Endothelial cell of umbilical vein (primary cell): ENCODE data around the gene TOP2B. TPM values are rescaled to one million over a fixed set of nuclear protein-coding genes. Genes with fewer than 3 reads are reported as not detected.

ENCODE experiments used
- BruUV-seq: library from RNA; stranded (reverse); fragments of 400-500 nt; replicated peaks from 2 replicates; lab custom pipeline; 2021; lab: Mats Ljungman, UMichigan
- CTCF ChIA-PET: fragments of 300-600, 350-600 bp; sonication (Branson Sonifier 250); formaldehyde crosslinking; loops from one replicate; lab custom pipeline; 2021; ENCODE audit warnings: antibody characterized with exemption, inconsistent platforms; lab: Charles Lee
- POLR2A ChIA-PET: fragments of 300-600, 350-600 bp; sonication (Branson Sonifier 250); formaldehyde crosslinking; loops from one replicate; lab custom pipeline; 2021; ENCODE audit warnings: antibody characterized with exemption, inconsistent platforms; lab: Charles Lee
- DNase-seq: peaks from one replicate; pipeline ENCODE4 v3.0.0-alpha.2; 2011; ENCODE audit warnings: low read depth, low spot score
- FAIRE-seq: peaks from 2 replicates; lab custom pipeline; 2011; peaks lifted over from hg19 to GRCh38; lab: Jason Lieb, UNC
- H2AFZ ChIP-seq: 2 replicates; pipeline ENCODE4 v1.6.0; 2012; ENCODE audit warnings: low read depth, low read length, control low read depth, inconsistent platforms
- H3K27ac ChIP-seq: 2 replicates; pipeline ENCODE4 v1.5.1; 2011; ENCODE audit warnings: low read depth, mild to moderate bottlenecking, control low read depth, low read length, moderate library complexity; ENCODE audit not compliant: insufficient read depth
- H3K27me3 ChIP-seq, 2 experiments: 2 replicates each; pipeline versions ENCODE4 v1.6.0 to v1.6.1; 2011; ENCODE audit warnings: low read length in 2 of 2, mixed read lengths in 1 of 2; ENCODE audit not compliant: control insufficient read depth in 2 of 2, insufficient read depth in 2 of 2
- H3K36me3 ChIP-seq, 2 experiments: 2 replicates in 1 of 2; 3 replicates in 1 of 2; pipeline ENCODE4 v1.5.1; 2011; ENCODE audit warnings: low read length in 2 of 2, mild to moderate bottlenecking in 1 of 2, moderate library complexity in 1 of 2; ENCODE audit not compliant: control insufficient read depth in 2 of 2, insufficient read depth in 2 of 2; ENCODE audit errors: extremely low read depth in 1 of 2
- H3K4me1 ChIP-seq: 3 replicates; pipeline ENCODE4 v1.5.1; 2011; ENCODE audit warnings: mild to moderate bottlenecking, low read length; ENCODE audit not compliant: control insufficient read depth, insufficient read depth; ENCODE audit errors: extremely low read depth
- H3K4me2 ChIP-seq: 2 replicates; pipeline ENCODE4 v1.6.1; 2011; ENCODE audit warnings: low read length, control low read depth, mixed read lengths; ENCODE audit not compliant: insufficient read depth
- H3K4me3 ChIP-seq, 3 experiments: fragments of 200-600 bp in 1 of 3; sonication (generic), shearing (Covaris generic) in 1 of 3; replicated peaks in 1 of 3; 2 replicates each; pipeline ENCODE4 v1.5.1; 2011 to 2016; ENCODE audit warnings: control low read depth in 3 of 3, low read length in 3 of 3, mild to moderate bottlenecking in 2 of 3, inconsistent platforms in 1 of 3, low read depth in 1 of 3, moderate library complexity in 1 of 3; ENCODE audit not compliant: insufficient read depth in 1 of 3
- H3K79me2 ChIP-seq: 2 replicates; pipeline ENCODE4 v1.6.0; 2012; ENCODE audit warnings: low read length, inconsistent platforms; ENCODE audit not compliant: control insufficient read depth, insufficient read depth
- H3K9ac ChIP-seq: replicated peaks from 2 replicates; pipeline ENCODE3; 2011; ENCODE audit warnings: low read length, control low read depth; ENCODE audit not compliant: insufficient read depth; ENCODE audit errors: extremely low read depth
- H3K9me1 ChIP-seq: replicated peaks from 3 replicates; pipeline ENCODE4 v1.6.0; 2011; ENCODE audit warnings: mild to moderate bottlenecking, low read length; ENCODE audit not compliant: control insufficient read depth, insufficient read depth; ENCODE audit errors: extremely low read depth
- H3K9me3 ChIP-seq: replicated peaks from 2 replicates; pipeline ENCODE4 v1.5.1; 2012; ENCODE audit warnings: low read length, inconsistent platforms; ENCODE audit not compliant: control insufficient read depth, insufficient read depth
- H4K20me1 ChIP-seq: replicated peaks from 2 replicates; pipeline ENCODE3; 2011; ENCODE audit warnings: mild to moderate bottlenecking, low read length; ENCODE audit not compliant: control insufficient read depth, insufficient read depth; ENCODE audit errors: extremely low read depth
- EZH2 ChIP-seq: IDR thresholded peaks from 2 replicates; pipeline ENCODE4 v1.6.1; 2012; ENCODE audit warnings: borderline replicate concordance, low read depth, mild to moderate bottlenecking, moderate library complexity, low read length, inconsistent platforms; ENCODE audit not compliant: severe bottlenecking
- FOS ChIP-seq: IDR thresholded peaks from 2 replicates; pipeline ENCODE4 v1.6.1; 2011; ENCODE audit warnings: mild to moderate bottlenecking, low read length, moderate library complexity, borderline replicate concordance; ENCODE audit not compliant: insufficient read depth
- GATA2 ChIP-seq: IDR thresholded peaks from 2 replicates; pipeline ENCODE4 v1.7.0; 2011; ENCODE audit warnings: low read depth, mild to moderate bottlenecking, moderate library complexity, mixed read lengths, low read length; ENCODE audit not compliant: insufficient read length, insufficient read depth
- JUN ChIP-seq: IDR thresholded peaks from 2 replicates; pipeline ENCODE4 v1.6.1; 2011; ENCODE audit warnings: borderline replicate concordance, low read depth; ENCODE audit not compliant: insufficient read length, insufficient read depth
- MYC ChIP-seq: IDR thresholded peaks from one replicate; pipeline ENCODE4 v1.6.1; 2011; ENCODE audit warnings: mild to moderate bottlenecking, low read depth, low read length
- POLR2A ChIP-seq: IDR thresholded peaks from 2 replicates; pipeline ENCODE4 v1.6.1; 2012; ENCODE audit warnings: low read depth, mild to moderate bottlenecking, control low read depth, low read length
- POLR2AphosphoS5 ChIP-seq: IDR thresholded peaks from 2 replicates; pipeline ENCODE4 v1.6.1; 2012; ENCODE audit warnings: low read depth, mild to moderate bottlenecking, control low read depth, low read length, moderate library complexity; ENCODE audit not compliant: insufficient read depth
- dilution Hi-C: fragments of 300-500 bp; cut with MboI; formaldehyde crosslinking; loops from one replicate; pipeline ENCODE4 v1.15.0; 2019; ENCODE audit warnings: low sequenced_read_pairs; ENCODE audit not compliant: extremely low pct_ligation_motif_present
- intact Hi-C: fragments of 100-400 bp; cut with micrococcal nuclease; formaldehyde crosslinking; loops from one replicate; pipeline ENCODE4 v1.10.0; 2022
- polyA plus RNA-seq, 4 experiments: library from polyadenylated mRNA; depleted of rRNA in 3 of 4; stranded (reverse) in 3 of 4; unstranded in 1 of 4; fragments of >200 nt; gene quantifications; 2 replicates each; pipeline versions ENCODE4 v1.2.1 to v1.2.3, GENCODE V29; 2011 to 2012; ENCODE audit warnings: missing spikeins in 1 of 4
- total RNA-seq: library from RNA; stranded (reverse); gene quantifications from 2 replicates; pipeline ENCODE4 v1.2.3, GENCODE V29; 2021
- TF ChIP-seq, protein P1 (sequence below): IDR thresholded peaks from 2 replicates; pipeline ENCODE4 v1.6.1; 2011; ENCODE audit not compliant: insufficient read depth, insufficient read length
- TF ChIP-seq, protein P2 (sequence below), 2 donors: IDR thresholded peaks; 1 replicate in 1 of 2; 2 replicates in 1 of 2; pipeline ENCODE4 v1.5.1; 2011; ENCODE audit warnings: low read length in 2 of 2, mild to moderate bottlenecking in 2 of 2, moderate library complexity in 2 of 2, control low read depth in 1 of 2, inconsistent platforms in 1 of 2, low read depth in 1 of 2; ENCODE audit not compliant: insufficient read depth in 1 of 2; ENCODE audit errors: extremely low read depth in 1 of 2

The TOP2B gene
- total and polyA plus RNA-seq, 2 donors (not counting 3 experiments of a cell fraction or from before 2014, with no cell fraction given): 20.4 to 98.9 TPM

DNA sequence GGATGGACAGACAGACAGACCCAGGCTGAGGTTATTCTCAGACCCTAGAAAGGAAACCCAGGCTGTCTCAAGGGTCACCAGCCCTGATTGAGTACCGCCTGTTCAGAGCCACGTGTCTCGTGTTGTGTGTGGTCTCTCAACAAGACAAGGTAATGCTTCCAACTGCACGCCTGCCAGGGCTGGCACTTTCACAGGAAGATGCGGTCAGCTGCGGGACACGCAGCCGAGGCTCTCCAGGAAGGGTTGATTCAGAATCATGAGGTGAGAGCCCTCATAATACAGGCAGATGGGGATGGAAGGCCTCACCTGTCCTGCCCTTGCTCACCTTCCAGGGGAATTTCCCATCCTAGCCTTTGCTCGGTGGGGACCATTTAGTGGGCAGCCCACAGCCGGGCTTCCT, 81.4 kb downstream of the TOP2B start:
- intact Hi-C loops: no loop called here
- dilution Hi-C loops: no loop called here
- ChIA-PET CTCF (no interaction called here), POLR2A (no interaction called here)
- peaks cover 13% of the 10 kb centered on the region for H3K4me1 ChIP-seq
- no peaks in the 10 kb centered on the region for H4K20me1 ChIP-seq
- no peaks in the 10 kb centered on the region for H3K27me3 ChIP-seq
- DNase-seq (no peak), FAIRE-seq (no peak)
- H3K36me3 ChIP-seq: no peaks in the 10 kb centered on the region
- no peak overlapping the region for H3K4me3 ChIP-seq
- BruUV-seq: no TSS peak
- H3K9ac ChIP-seq: no peak overlapping the region
- no peaks in the 10 kb centered on the region for H3K9me1 ChIP-seq
- H3K9me3 ChIP-seq: no peaks in the 10 kb centered on the region
- H3K79me2 ChIP-seq: no peaks in the 10 kb centered on the region
- TF ChIP-seq POLR2A: no peak
- H3K27ac ChIP-seq: no peak overlapping the region
- no peak overlapping the region for H3K4me2 ChIP-seq
- H2AFZ ChIP-seq: no peak overlapping the region

DNA sequence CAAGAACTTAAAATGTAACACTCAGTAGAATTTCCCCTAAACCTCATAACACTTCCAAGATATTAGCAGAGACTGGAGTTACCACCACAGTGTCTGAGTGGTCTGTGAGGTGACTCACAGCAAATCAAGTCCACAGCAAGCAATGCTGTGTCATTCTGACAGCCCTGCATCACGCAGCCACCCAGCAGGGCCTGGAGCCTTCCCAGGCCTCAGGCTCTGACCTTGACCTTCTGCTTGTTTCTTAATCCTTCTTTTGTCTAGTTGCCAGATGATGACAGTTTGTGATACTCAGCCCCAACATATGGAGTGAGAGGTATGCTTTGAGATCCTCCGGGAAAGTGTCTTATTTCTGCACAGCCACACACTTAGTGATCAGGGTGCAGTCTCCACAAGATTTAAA, 82.5 kb downstream of the TOP2B start:
- Histone ChIP-seq H3K4me2 (no peak overlapping the region), H3K79me2 (no peaks in the 10 kb centered on the region), H3K27me3 (no peaks in the 10 kb centered on the region), H3K9me1 (no peaks in the 10 kb centered on the region), H2AFZ (no peak overlapping the region), H3K4me3 (no peak overlapping the region), H4K20me1 (no peaks in the 10 kb centered on the region), H3K4me1 (peaks cover 13% of the 10 kb centered on the region), H3K9me3 (no peaks in the 10 kb centered on the region), H3K36me3 (peaks cover 0 to 3% of the 10 kb centered on the region in 2 experiments), H3K27ac (peak overlapping the region; percentile 54), H3K9ac (peak overlapping the region; percentile 22)
- FAIRE-seq (no peak), DNase-seq (peak; percentile 63)
- POLR2A ChIA-PET: no interaction called here
- TF ChIP-seq EZH2 (no peak), FOS (peak; percentile 77), MYC (no peak), GATA2 (no peak), POLR2A (no peak), JUN (peak; percentile 31), POLR2AphosphoS5 (no peak)
- TF ChIP-seq, protein P1, sequence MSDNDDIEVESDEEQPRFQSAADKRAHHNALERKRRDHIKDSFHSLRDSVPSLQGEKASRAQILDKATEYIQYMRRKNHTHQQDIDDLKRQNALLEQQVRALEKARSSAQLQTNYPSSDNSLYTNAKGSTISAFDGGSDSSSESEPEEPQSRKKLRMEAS: no peak
- TF ChIP-seq, protein P2, sequence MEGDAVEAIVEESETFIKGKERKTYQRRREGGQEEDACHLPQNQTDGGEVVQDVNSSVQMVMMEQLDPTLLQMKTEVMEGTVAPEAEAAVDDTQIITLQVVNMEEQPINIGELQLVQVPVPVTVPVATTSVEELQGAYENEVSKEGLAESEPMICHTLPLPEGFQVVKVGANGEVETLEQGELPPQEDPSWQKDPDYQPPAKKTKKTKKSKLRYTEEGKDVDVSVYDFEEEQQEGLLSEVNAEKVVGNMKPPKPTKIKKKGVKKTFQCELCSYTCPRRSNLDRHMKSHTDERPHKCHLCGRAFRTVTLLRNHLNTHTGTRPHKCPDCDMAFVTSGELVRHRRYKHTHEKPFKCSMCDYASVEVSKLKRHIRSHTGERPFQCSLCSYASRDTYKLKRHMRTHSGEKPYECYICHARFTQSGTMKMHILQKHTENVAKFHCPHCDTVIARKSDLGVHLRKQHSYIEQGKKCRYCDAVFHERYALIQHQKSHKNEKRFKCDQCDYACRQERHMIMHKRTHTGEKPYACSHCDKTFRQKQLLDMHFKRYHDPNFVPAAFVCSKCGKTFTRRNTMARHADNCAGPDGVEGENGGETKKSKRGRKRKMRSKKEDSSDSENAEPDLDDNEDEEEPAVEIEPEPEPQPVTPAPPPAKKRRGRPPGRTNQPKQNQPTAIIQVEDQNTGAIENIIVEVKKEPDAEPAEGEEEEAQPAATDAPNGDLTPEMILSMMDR (IDR thresholded peaks at IDR 0.05; ENCODE audit: extremely low read depth in 1 of 2, insufficient read depth in 1 of 2, low read depth in 1 of 2, low read length in 2 of 2): no peak
- CTCF ChIA-PET: interaction anchor here (0.8 to 1.2 kb wide), 2 partner anchors 12 to 147 kb away, joined by 3 to 8 read pairs; no protein-coding TSS in a partner anchor
- BruUV-seq: no TSS peak
- dilution Hi-C loops: no loop called here
- intact Hi-C loops: no loop called here
